Measurements from ENCODE around the gene COQ6. TPM values are rescaled to one million over a fixed set of nuclear protein-coding genes. Genes with fewer than 3 reads are reported as not detected.

The COQ6 gene
- total RNA-seq, 1 experiment from 2014 or later = 25.4 TPM

DNA sequence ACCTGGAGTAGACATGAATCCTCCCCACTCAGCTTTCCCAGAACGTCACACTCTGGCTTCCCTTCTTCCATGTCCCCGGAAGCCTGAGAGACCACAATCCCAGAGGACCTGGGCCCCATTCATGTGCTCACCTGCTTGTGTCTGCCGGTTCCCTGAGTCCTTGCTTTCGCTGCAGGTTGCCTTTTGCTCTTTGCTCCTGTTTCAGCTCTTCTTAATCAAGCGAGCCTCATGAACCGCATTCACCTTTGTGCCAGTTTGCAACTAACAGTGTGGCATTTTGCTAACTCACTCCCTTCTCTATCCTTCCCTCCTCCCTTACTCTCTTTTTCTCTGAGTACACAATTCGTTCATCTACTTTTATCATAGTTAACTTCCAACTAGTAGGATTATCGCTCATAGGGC is 45.9 kb downstream of the COQ6 start:
- H3K4me3 ChIP-seq = no peak overlapping the region
- BruUV-seq (replicated peaks) = no TSS peak

GRCh38 chr14:73996731-73997107 is 46.6 kb downstream of the COQ6 start:
- Histone ChIP-seq H2AFZ (no peak overlapping the region), H3K9me2 (ENCODE audit: insufficient read depth) (no peaks in the 10 kb centered on the region), H3K4me1 (replicated peaks; ENCODE audit: insufficient read depth) (0 out of 2 replicates have a peak, but pooled peaks cover 4% of the 10 kb centered on the region), H3K4me3 (no peak overlapping the region), H3K4me2 (no peak overlapping the region), H3K27me3 (ENCODE audit: insufficient read depth, low read depth) (no peaks in the 10 kb centered on the region), H3K27ac (no peak overlapping the region), H4K20me1 (ENCODE audit: insufficient read depth) (no peaks in the 10 kb centered on the region), H3K9me3 (ENCODE audit: insufficient read depth, low read depth) (no peaks in the 10 kb centered on the region), H3F3A (ENCODE audit: insufficient read depth, low read depth) (peaks cover 3% of the 10 kb centered on the region; the same call in 1 of the 2 replicates), H3K79me2 (ENCODE audit: low read depth) (no peaks in the 10 kb centered on the region), H3K36me3 (ENCODE audit: low read depth) (no peaks in the 10 kb centered on the region)
- ChIA-PET POLR2A (ENCODE audit: unreplicated experiment) (no interaction called here), CTCF (no interaction called here)
- no peak for TF ChIP-seq CTCF (conservative IDR thresholded peaks at IDR 0.05)
- intact Hi-C loops (cut with micrococcal nuclease; ENCODE audit: unreplicated experiment) = no loop called here
- no peak for DNase-seq
- BruUV-seq (replicated peaks) = no TSS peak

More for the DNA sequence above, 45.9 kb downstream of the COQ6 start:
- no peaks in the 10 kb centered on the region for H3K36me3 ChIP-seq (ENCODE audit: low read depth)
- H3K79me2 ChIP-seq (ENCODE audit: low read depth) = no peaks in the 10 kb centered on the region
- H3K27me3 ChIP-seq (ENCODE audit: insufficient read depth, low read depth) = no peaks in the 10 kb centered on the region
- peaks cover 3% of the 10 kb centered on the region; the same call in 1 of the 2 replicates for H3F3A ChIP-seq (ENCODE audit: insufficient read depth, low read depth)
- no peak for DNase-seq
- no peaks in the 10 kb centered on the region for H4K20me1 ChIP-seq (ENCODE audit: insufficient read depth)
- no peak overlapping the region for H3K27ac ChIP-seq
- H3K9me3 ChIP-seq (ENCODE audit: insufficient read depth, low read depth) = no peaks in the 10 kb centered on the region
- no peak for TF ChIP-seq EZH2 (IDR thresholded peaks at IDR 0.05; ENCODE audit: low read depth)
- TF ChIP-seq CTCF (conservative IDR thresholded peaks at IDR 0.05) = no peak
- H3K4me1 ChIP-seq (replicated peaks; ENCODE audit: insufficient read depth) = 0 out of 2 replicates have a peak, but pooled peaks cover 4% of the 10 kb centered on the region
- intact Hi-C loops (cut with micrococcal nuclease; ENCODE audit: unreplicated experiment) = no loop called here
- no peak overlapping the region for H3K4me2 ChIP-seq
- no peaks in the 10 kb centered on the region for H3K9me2 ChIP-seq (ENCODE audit: insufficient read depth)
- POLR2A ChIA-PET (ENCODE audit: unreplicated experiment) = no interaction called here
- no peak overlapping the region for H2AFZ ChIP-seq
- CTCF ChIA-PET = no interaction called here

DNA sequence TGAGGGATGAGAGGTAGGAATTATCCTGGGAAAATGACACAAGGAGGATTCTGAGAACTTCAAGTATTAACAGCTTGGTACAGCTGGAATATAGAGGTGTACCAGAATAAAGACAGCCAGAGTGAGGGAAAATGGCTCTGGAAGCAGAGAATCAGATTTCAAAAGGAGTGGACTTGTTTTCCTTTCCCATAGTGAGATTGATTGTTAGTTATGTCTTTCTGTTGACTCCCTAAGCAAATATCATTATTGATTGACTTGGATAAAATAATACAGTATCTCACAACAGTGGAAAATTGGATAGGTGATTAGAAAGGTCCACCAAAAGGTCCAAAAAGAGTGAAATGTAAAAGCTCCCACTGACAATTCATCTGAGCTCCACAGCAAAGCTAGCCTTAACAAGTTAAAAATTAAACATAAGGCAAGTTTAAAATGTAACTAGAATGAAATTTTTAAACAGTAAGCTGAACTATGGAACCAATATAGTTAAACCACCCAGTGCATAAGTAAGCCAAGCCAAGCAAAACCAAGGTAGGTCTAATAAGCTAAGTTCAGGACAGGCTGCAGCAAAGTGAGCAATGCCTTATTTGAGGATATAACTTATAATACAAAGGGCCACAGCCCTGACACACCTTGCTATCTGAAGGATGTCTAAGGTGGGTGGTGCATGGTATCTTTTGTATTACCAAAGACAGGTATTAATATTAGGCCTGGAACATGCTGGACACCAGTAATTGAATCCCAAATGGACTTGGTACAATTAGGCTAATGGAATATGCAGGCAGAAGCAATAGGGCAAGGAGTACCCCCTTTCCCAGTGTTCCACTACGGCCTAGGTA is 47.2 kb downstream of the COQ6 start:
- peaks cover 3% of the 10 kb centered on the region; the same call in 1 of the 2 replicates for H3F3A ChIP-seq (ENCODE audit: insufficient read depth, low read depth)
- no peak overlapping the region for H3K27ac ChIP-seq
- H3K36me3 ChIP-seq (ENCODE audit: low read depth) = no peaks in the 10 kb centered on the region
- H4K20me1 ChIP-seq (ENCODE audit: insufficient read depth) = no peaks in the 10 kb centered on the region
- H3K9me3 ChIP-seq (ENCODE audit: insufficient read depth, low read depth) = no peaks in the 10 kb centered on the region
- H3K9me2 ChIP-seq (ENCODE audit: insufficient read depth) = no peaks in the 10 kb centered on the region
- H2AFZ ChIP-seq = no peak overlapping the region
- no peaks in the 10 kb centered on the region for H3K27me3 ChIP-seq (ENCODE audit: insufficient read depth, low read depth)
- ChIA-PET CTCF (no interaction called here), POLR2A (ENCODE audit: unreplicated experiment) (no interaction called here)
- no peak overlapping the region for H3K4me3 ChIP-seq
- TF ChIP-seq CTCF (conservative IDR thresholded peaks at IDR 0.05) (no peak), EZH2 (IDR thresholded peaks at IDR 0.05; ENCODE audit: low read depth) (no peak)
- no peaks in the 10 kb centered on the region for H3K79me2 ChIP-seq (ENCODE audit: low read depth)
- BruUV-seq (replicated peaks) = no TSS peak
- DNase-seq = no peak
- 0 out of 2 replicates have a peak, but pooled peaks cover 4% of the 10 kb centered on the region for H3K4me1 ChIP-seq (replicated peaks; ENCODE audit: insufficient read depth)
- no peak overlapping the region for H3K4me2 ChIP-seq
- intact Hi-C loops (cut with micrococcal nuclease; ENCODE audit: unreplicated experiment) = no loop called here

Data from PC-9 (cell line).